NK-92 treated with Interleukin-12 subunit alpha and Interleukin-12 subunit beta, amount 100 ng/mL, for 24 hours (cell line): ENCODE data around the gene ERICH3.

Source experiments
- DNase-seq: peaks from one replicate; lab custom pipeline; 2025; lab: John Stamatoyannopoulos, UW

Gene ERICH3, protein sequence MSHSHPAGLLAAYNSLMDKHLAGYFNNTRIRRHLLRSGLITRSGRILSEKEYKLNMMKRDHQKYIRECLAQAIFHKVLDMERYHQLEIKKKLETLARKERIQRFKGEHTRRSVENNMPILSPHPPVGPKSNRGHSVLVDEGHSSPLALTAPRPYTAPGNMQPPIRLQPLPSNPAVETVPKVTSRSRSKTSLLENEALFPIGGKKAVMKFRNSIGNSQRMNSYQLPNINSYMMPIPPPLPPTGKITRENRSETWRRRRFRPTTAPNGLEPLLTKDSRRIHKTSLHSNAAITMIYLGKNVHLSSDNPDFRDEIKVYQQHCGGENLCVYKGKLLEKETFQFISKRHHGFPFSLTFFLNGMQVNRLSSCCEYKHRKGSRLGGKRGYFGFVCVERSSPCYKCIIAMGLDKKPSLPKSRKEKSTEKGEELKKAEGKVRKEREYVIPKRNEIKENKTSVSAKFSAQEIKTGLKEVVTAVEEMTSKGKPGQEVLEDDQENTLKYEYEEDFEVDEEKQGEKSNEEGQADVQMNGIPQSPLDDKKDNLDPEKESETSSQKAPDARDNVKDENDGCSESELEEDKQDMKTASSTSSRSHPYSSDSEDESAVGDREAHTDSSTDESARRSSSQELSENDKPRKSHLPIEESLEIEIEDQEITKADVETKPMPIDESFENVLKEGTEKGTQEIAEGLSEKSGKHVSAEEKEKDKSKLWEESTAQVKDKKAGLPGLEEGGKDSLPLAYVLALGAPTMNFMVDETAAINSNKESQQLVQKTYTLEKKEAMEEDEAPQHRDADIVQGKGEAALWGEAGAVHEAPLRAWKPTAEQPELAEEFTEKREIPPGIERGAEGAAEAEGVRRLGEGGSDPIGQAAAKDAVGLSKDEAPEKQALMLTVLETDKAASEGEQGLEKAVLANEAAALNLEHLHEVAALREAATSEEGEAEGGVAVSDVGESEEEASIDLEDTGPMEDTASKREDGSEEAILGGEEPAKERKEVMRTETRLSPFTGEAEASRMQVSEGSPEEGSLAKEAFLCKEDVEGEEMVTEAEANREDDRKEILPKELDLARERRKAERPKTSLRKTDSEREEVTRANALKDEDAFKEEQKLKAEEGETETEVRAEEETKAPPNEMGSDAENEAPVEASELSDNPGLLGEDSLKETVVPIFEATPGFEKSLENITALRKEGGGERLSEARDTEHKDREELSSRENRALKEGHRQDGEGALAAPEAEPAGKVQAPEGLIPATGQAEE (N-terminal part only)

DNA sequence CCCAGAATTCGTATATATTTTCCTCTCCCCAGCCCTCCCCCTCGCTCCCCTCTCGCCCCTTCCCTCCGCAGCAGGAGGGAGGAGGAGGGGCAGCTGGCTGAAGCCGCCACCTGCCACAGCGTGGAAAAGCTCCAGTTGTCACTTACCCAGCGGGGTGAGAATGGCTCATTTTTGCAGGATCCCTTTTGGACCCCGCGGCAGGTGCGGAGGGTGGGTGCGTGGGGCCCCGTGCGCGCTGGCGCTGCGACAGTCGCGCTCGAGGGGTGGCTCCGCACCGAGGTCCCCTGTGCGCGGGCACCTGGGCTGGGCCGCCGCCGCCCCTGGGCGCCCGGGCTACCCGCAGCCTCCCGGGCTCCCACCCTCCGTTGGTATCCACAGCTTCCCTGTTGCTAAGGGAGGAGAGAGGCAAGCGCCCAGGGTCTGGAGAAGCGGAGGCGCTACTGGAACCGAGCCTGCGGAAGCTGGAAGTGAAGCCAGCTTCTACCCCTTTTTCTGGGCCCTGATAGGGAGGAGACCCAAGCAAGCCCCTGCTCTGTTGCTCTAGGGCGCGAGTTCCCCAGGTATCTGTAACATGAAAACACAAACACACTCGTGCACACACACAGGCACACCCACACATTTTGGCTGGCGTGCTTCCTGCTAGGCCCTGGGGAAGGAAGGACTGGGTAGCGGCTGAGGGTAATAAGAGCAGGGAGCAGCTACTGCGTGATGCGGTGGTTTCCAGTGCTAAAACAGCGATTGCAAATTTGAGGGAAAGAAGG lies at the start of gene ERICH3:
TSS of gene ERICH3 (minus strand) at position 442 of the 761 bp plus-strand sequence. CDS start at position 169, 273 bp downstream.
- DNase-seq: no peak

DNA sequence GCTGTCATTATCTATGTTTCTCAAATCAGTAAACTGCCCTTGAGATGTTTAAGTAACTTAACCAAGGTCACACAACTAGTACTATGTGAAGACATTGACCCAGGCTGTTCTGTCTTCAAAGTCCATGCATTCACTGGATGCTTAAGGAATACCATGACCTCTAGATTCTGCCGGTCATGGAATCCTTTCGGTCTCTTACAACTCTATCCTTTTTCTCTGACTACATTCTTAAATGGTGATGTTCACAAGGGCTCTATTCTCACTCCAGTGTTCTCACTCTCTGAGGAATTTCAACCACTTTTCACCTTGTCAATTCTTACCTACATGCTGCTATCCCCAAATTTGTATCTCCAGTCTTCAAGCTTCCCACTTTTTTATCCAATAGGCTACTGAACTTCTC lies 44.0 kb upstream of the ERICH3 start:
- DNase-seq: no peak

DNA sequence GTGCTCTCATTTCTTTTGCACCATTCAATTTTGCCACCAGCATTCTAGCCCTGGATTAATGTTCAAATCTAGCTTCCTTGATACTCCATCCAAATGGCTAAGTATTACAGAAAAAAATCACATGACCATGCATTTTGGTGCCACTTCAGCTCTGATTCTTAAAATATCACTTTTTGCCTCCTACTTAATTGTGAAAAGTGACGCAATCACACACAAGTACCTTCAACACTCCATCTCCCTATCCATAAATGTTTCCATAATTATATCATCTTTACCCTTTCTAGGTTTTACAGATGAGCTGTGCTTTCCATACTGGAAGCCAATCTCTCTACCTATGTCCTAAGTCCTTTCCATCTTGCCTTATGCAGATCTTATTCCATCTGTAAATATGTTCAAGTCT lies 43.2 kb upstream of the ERICH3 start:
- no peak for DNase-seq

DNA sequence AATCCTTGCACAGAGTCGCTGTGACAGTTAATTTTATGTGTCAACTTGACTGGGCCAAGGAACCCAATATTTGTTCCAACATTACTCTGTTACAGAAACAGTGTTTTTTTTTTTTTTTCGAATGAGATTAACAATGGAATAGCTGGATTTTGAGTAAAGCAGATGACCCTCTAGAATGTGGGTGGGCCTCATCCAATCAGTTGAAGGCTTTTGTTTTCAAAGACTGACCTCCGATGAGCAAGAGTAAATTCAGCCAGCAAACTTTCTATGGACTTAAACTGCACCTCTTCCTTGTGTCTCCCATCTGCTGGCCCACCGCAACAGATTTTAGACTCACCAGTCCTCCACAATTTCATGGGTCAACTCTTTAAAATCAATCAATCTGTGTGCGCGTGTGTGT lies 42.2 kb upstream of the ERICH3 start:
- DNase-seq: no peak

DNA sequence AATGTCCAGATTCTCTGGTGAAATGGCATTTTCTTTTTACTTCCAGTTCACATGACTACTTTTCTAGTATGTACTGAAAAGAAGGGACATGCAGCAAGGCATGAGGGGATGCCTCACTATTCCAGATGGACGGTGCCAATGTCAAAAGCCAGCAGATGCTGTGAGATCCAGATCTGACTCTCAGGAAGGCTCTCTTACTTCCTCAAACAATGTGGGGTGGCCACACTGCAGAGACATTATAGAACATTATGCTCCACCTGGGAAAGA lies 41.6 kb upstream of the ERICH3 start:
- no peak for DNase-seq

DNA sequence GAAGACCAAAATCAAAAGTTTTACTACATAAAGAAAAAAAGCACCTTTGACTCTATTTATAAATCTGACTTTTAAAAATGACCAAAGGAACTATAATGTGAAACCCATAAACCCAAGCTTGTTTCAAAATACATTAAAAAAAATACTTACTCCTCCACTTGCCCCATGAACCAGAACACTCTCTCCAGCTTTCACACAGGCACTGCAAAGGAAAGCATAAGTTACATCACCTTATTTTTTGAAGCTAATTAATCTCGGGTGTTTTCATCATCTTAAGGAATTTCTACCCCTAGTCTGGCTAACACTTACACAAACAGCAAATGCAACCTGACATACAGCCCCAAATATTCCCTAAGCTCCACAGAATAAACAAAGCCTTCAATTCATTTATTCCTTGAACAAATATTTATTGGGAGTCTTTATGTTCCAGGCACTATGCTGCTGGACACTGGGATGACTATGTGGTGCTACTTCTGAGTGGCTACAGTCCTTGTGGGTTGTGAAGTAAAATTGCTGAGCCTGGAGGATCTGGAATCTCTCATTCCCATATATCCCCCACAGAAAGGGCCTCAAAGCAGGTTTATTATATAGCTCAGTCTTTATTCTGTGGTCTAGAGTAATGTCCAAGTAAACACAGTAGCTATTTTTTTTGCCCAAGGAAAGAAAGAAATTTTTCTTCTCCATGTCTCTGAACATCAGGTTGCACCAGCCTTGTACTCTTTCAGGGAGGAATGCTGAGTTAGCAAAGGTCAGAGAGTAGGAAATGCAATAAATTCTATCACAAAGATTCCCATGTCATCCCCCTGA lies 41.0 kb upstream of the ERICH3 start:
- DNase-seq: no peak

DNA sequence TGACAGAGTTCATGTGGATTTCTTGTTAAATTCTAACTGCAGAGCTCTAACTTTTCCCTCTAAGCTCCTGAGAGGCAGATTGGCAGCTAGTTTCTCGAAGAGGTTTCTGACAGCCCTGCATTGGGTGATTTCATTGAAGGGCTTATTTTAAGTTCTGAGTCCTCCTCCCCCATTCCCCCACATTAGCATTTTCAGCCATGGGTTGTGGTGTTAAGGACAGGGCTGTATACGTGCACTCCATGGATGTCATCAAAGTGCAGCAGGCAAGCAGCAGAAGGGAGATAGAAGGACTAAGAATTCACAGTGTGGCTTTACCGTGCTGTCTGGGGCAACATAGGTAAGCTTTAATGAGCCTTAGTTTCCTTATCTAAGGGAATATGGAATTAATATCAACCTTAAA lies 40.3 kb upstream of the ERICH3 start:
- DNase-seq: no peak

DNA sequence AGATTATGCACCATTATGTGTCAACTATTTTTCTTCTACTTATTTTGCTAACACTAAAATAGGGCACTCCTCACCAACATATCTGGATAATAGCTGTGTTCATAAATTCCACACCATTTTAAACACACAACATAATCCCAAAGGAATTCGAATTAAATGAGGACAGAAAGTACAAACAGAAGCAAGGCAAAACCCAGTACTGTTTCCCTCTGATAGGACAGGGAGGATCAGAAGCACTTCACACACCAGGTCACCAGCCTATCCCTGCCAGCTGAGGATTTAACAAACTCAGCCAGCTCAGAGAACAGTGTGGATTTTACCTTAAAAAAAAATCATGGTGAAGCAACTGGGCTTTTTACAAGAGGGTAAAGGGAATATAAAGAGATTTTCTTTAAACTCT lies 39.3 kb upstream of the ERICH3 start:
- DNase-seq: no peak

DNA sequence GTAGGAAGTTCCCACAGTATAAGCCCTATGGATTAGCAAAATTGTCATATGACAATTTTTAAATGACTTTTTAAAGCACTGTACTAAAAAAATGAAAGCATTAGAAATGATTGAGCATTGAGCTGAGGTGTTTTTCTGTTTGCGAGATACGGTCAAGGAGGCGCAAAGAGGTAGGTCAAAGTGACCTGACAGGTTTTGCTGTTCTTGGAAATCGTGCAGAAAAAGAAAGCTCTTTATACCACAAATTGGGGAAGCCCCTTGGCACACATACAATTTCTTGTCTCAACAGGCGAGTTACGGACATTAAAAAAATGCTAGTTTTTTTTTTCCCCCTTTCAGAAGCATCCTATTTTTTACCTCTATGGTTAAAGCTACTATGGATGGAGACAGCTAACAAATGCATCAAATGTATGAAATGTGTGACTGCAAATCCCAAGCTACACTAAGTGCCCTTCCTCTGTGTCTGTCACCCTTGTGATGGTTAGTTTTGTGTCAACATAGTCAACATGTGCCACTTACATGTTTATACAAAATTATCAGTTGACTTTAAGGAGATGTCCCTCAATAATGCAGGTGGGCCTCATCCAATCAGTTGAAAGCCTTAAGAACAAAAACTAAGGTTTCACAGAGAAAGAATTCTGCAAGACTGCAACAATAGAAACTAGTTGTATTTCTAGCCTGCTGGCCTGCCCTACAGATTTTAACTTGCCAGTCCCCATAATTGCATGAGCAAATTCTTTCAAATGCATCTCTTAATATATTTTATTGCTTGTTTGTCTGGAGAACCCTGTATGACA lies 30.0 kb upstream of the ERICH3 start:
- DNase-seq: no peak

DNA sequence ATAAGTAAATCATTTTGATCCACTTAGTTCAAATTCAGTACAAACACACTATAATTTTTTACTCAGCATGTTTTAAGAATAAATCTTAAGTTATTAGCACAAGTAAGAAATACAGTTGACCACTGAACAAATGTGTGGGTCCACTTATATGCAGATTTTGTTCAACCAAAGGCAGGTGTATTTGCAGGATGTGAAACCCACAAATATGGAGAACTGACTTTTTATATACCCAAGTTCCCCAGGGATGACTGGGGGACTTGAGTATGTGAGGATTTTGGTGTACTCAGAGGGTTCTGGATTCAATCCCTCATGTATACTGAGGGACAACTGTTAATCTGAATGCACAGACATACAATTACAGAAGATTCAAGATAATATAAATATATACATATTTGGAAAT lies 25.7 kb upstream of the ERICH3 start:
- no peak for DNase-seq

DNA sequence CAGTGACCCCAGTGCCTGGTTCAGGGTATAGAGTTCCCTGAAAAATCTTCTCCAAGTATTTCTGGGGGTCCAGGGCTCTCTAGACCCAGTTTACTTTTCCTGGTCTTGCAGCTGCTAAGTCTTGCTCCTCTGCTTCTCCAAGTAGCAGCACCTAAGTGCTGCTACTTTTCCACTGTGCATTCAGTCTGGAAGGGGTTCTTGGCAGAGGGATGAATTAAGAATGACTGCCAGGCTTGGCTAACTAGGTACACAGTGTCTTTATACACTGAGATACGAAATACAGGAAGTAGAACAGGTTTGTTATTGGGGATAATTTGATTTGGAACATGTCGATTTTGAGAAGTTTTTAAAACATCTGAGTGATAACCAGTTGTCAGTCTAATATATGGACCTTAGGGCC lies 24.2 kb upstream of the ERICH3 start:
- no peak for DNase-seq

DNA sequence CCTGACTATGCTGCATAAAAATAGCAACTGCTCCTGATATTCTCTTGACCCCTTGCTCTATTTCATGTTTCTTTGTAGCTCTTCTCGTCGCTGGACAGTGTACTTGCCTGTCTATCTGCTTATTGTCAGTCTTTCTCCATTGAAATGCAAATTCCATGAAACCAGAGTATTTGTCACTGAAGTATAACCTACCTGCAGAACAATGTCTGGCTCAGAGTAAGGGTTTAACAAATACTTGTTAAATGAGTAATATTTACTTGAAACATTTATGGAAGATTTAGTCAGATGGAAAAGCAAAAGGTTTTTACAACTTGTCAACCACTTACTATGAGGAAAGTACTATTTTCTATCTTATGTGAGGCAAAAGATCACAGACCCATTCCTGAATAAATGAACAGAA lies 19.9 kb upstream of the ERICH3 start:
- no peak for DNase-seq

DNA sequence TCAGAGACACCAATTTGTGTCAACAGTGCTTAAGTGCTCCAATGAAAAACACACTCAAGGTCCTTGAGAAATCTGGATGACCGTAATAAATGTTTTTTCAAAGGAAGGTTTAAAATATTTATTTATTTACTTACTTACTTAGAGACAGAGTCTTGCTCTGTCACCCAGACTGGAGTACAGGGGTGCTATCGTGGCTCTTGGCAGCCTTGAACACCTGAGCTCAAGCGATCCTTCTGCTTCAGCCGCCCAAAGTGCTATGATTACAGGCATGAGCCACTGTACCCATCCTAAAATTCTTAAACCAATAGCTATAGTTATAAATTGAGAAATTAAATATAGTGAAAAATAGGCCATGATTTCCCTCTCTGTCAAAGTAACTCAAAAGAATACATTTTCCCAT lies 17.3 kb upstream of the ERICH3 start:
- no peak for DNase-seq

DNA sequence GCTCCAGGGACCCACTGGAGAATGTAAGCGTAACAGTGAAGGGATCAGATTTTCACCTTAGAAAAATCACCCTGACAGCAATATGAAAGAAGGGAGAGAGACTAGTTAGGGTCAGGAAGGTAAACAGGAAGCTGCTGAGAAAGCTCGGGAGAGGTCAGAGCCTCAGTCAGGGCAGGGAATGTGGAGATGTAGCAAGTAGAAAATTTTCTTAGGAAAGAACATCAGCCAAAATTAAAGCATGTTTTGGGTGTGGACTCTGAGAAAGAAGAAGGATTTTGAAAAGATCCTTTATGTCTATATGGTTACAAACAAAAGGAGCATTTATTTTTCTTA lies 16.7 kb upstream of the ERICH3 start:
- DNase-seq: no peak

DNA sequence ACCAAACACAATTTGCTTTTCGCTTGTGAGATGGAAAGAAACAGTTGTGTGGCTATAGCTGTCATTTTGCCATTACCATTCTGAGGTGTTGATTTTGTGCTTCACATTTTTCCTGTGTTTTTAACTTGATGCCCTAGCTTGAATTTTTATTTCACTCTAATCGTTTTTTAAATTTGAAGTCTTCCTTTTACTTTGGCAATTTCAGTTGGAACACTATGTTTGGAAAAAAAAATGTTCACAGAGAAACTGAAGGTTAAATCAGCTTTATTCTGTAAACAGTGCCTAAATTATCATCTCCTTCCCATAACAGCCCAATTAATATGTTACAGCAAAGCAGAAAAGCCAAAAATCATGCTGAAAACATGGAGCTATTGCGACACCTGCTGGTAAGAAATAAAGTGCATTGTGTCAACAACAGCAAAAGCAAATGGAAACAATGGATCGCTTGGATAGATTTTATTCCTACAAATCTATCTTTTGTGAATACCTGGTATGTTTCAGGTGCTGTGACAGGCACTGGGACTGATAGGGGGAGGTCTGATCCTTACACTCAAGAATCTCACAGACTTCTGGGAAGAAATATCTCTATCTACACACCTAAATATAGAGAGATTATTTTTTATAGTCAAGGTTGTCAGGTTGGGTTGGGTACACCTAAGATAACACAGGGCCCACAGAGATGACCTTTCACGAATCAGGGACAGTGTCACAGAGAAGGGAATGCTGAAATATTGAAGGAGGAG lies 16.2 kb upstream of the ERICH3 start:
- no peak for DNase-seq

DNA sequence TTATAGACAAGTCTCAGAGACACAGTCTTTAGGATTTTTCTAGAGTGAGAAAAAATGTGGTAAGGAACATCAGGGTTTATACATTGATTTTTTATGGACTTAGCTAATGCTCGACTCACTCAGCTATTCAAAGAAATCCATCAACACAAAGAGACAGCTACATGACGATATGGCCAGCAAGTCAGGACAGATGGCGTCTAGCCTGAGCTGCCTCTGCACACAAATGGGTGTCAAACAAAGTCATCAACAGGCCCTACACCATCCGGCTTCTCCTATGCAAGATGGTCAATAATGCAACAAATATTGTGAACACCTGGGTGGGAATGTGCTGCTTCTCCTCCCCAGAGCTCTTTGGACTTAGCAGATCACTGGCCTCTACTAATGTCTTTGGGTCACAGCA lies 13.3 kb upstream of the ERICH3 start:
- DNase-seq: no peak

DNA sequence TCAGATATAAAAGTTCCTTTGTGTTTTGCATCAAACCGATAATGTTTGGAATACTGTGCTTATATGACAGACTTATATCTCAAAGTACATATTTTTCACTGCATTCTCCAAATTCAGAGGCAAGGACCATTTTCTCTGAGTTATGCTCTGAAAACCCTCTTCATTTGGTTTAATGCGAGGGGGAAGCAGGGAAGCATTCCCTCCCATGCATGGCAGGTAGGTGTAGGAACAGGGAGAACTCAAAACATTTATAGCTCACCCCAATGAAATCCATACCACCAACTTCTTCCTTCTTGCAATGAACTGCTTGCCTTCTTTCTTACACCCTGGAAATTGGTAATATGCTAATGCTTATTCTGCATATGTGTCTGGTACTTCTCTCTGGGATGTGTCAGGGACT lies 10.7 kb upstream of the ERICH3 start:
- no peak for DNase-seq

DNA sequence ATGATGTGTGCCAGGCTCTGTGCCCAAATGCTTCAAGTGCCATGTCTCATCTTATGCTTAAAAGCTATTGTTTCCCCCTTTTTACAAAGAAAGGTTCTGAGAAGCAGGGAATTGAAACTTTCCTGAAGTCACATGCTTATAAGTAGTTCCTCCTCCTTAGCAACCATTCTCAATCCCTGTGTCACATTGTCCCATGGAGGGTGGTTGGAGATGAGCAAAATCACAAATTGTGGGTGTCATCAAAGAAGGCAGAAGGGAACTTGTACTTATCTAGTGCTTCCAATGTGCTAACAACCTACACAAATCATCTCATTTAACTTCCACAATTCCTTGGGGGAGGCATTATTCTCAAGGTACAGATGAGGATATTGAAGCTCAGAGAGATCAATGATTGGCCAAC lies 10.1 kb upstream of the ERICH3 start:
- no peak for DNase-seq

DNA sequence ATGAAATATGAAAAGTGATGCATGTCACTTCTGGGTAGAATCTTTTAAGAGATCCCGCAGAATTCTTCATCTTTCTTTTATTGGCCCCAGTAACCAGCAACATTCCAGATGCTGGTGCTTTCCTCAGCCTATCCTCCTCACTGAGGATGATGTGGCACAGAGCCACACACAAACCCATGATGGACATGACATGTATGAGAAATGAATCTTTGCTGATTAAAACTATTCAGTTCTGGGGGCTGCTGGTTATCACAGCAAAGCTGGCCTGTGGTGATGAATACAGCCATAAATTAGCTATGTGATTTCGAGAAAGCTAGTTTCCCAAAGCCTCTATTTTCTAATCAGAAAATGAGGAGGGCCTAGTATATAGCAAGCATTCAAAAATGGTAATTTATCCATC lies 8.3 kb upstream of the ERICH3 start:
- no peak for DNase-seq

DNA sequence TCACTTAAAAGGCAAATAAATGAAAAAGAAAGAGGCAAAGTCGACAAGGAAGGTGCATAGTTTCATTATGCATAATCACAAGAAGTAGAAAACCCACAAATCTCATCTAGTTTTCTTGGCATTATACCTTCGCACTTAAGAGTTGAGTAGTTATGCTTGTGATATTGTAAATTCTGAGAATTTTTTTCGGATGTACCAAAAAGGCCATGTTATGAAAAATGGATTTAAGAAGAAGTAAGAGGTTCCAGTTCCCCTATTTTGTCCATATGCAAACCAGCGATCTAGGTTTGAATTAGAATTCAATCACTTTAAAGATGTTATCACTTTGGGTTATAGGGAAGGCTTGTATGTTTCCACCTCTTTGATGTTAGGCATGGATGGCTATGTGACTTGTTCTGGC lies 7.9 kb upstream of the ERICH3 start:
- no peak for DNase-seq
